GM19463 (cell line): Measurements from ENCODE around the gene FGFBP1.
"Not testable (repeated sequence)": the region's sequence is repeated elsewhere in the genome, so short reads cannot be mapped to it uniquely, and the experiment has no call there.

Experiments used
- ATAC-seq: cut with Tn5 transposase; IDR thresholded peaks from one replicate; pipeline ENCODE4 v1.9.1; 2021; ENCODE audit warnings: mild to moderate bottlenecking, moderate library complexity; ENCODE audit not compliant: unreplicated experiment

Gene FGFBP1

GRCh38 chr4:15947684-15948083 is 9.1 kb upstream of the FGFBP1 start:
- ATAC-seq: no peak

DNA sequence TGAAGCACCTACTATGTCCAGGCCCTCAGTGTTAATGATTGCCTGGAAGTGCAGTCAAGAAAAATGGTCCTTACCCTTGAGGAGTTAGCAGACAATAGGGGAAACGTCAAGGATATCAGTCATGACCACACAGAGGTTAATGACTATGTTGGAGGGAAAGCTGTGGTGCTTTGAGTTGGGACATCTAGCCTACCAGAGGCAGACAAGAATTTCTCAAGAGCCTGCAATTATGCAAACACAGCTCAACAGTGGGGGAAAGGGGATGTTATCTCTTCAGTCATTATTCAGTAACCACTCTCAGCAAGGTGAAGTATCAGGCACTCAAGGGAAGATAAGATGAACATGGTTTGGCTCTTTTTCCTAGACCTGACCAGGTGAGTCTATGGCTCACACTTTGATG is 7.0 kb upstream of the FGFBP1 start:
- no peak for ATAC-seq

- ATAC-seq: no peak
Observed at GRCh38 chr4:15944895-15945294, 6.4 kb upstream of the FGFBP1 start.

GRCh38 chr4:15942283-15942682 is 3.7 kb upstream of the FGFBP1 start:
- no peak for ATAC-seq

GRCh38 chr4:15938182-15938581 is 358 bp downstream of the FGFBP1 start:
- no peak for ATAC-seq

DNA sequence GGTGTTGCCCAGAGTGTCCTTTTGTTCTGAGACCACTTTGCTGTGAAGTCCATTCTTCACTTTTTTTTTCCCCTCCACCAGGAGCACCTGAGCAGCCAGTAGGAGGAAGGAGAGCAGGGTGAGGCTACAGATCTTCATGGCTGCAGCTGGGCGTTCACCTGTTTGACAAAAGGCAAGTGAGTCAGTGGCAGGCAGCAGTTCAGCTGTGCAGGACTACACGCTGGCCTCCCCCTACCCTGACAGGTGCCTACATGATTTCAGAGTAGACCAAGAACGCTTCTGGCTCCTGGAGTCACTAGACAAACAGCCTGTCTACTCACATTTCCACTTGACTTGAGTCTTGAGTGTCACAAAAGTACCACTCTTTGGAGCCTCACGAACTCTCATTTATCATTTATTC is 2.0 kb downstream of the FGFBP1 start:
- ATAC-seq: no peak

DNA sequence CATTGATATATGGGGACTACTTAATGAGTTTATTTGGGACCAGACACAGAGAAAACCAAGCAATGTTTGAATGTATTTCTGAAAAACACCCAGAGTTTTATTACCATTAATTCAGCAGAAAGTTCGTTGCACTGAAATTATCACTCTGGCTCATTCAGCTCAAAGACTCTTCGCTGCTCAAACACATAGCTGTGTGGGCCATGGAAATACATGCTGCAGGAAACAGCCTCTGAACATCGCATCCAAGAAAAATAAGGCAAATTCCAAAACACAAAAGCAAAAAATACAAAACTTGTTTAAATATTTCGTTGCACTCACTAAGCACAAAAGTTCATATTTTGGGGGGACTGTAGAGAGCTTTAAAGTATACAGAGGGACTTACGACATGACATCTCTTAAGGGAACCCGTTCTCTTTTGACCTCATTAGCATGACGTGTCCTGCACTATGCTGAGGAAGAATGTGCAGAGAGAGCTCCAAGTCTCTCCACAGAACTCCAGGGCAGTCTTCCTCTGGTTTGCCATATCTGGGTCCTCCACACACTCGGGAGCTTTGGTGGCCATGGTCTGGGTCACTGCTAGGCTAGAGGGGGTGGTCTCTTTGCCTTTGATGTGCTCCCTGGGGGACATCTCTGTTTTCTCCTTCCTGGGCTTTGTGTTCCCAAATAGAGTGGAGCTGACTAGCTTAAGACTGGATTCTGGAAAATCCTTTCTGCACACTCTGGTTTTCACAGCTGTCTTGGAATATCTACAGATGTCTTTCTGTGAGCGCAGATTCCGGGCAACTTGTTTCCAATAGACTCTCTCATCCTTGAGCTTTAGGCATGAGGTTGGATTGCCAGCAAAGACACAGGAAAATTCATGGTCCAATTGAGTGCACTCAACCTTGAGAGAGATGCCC is 2.8 kb downstream of the FGFBP1 start:
- ATAC-seq: no peak

DNA sequence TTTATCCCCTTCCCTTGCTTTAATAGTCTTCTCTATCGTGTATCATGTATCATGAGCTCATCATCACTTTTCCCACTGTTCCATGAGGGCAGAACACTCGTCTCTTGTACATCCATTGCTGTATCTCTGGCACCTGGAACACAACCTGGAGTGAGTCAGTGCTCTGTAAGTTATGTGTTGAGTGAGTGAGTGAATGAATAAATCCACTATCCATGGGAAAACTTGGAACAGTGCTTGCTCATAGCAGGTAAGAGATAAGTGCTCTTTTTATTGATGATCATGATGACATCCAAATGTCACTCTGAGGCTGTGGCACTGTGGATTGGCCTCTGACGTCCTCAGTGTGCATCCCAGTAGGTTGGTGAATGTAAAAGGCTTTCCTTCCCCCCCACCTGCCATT is 4.3 kb downstream of the FGFBP1 start:
- no peak for ATAC-seq

GRCh38 chr4:15931451-15932210 is 6.9 kb downstream of the FGFBP1 start:
- ATAC-seq: no peak

DNA sequence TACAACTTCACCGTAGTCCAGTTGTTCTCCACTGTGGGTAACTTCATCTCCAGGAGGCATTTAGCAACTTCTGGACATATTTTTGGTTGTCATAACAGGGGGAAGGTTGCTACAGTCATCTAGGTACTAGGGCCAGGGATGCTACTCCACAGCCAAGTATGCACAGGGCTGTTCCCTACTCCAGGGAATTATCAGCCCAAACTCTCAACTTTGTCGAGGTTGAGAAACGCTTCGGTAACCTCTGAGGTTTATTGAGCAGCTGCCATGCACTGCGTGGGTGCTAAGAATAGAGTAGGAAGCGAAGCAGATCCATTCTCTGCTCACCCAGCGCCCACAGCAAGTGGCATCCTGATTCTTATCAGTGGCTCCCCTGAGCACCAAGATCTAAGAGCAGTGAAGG is 8.2 kb downstream of the FGFBP1 start:
- ATAC-seq: no peak

DNA sequence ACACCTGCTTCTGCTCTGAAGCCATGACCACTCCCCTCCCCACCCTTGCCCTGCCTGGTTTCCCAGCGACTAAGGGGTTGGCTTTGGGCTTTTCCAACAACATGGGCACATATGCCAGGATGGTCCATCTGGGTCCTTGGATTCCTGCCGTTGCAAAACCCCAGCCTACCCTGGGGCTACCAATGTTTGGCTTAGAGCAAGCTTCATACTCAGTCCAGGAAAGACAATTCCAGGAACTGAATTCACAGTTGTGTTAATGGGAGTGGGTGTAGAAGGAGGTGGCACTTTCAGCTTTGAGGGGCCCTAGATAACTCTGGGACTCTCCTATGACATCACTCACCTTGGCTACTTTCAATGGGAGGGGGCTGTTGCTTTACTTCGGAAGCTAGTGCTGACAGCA is 9.0 kb downstream of the FGFBP1 start:
- ATAC-seq: no peak

DNA sequence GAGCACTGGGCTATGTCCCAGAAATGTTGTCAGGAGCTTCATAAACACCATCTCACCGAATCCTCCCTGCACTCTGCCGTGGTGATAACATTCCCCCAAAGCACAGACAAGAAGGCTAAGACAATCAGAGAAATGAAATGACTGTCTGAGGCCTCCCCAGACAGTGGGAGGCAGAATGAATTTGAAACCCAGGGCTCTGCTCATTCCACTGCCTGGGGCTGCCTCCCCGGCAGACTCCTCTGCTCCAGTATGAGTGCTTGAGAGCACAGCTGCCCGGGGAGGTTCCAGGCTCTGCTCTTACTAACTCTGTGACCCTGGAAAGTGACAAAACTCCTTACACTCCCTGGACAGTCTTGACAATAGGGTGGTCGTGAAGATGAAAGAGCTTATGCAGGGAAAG is 9.7 kb downstream of the FGFBP1 start:
- no peak for ATAC-seq

DNA sequence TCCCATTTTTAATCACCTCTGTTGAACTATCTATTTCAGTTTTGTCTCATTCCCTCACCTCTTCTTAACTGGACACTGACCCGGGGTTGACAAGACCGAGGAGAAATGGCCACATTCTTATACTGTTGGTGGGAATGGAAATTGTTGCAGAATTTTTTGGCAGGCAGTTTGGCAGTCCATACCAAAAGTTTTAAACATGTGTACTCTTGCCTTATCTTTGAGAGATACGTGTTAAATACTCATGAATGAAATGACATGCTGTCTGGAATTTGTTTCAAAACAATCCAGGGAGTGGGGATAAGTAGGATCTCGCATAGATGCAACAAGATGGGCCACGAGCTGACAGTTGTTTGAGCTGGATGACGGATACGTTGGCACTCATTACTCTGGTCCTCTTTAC is 12.1 kb downstream of the FGFBP1 start:
- no peak for ATAC-seq

DNA sequence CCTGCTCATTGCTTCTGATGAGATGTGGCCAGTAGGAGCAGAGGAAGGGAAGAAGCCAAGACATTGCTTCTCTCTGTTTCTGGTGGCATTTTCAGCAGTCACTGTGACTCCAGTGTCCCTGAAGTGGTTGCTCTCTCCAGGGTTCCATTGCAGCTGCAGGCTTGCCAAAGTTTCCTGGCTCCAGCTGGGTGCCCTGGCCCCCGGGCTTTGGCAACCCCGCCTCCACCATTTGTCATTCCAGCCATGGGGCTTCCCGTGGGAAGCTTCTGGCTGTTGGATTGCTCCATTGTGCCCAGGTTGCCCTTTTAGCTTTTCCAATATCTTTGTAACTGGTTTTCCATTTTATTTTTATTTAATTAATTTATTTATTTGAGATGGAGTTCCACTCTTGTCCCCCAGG is 12.7 kb downstream of the FGFBP1 start:
- no peak for ATAC-seq

DNA sequence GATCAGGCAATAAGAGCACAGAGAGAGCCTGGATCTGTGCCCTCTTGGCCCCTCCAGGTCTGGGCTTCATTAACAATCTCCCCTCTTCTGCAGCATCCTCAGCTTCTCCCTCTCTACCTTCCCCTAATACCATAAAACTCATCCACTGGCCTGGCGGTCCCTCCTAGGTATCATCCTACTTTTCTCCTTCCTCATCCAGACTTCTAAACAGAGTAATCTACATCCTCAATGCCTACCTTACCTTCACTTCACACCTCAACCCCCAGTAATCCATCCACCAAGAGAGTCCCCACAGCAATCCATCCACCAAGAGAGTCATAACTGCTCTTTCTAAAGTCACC is 17.0 kb downstream of the FGFBP1 start:
- no peak for ATAC-seq

GRCh38 chr4:15920723-15921591 is 17.6 kb downstream of the FGFBP1 start:
- ATAC-seq: no peak

- no peak for ATAC-seq
Observed at GRCh38 chr4:15918484-15919129, 19.9 kb downstream of the FGFBP1 start.

DNA sequence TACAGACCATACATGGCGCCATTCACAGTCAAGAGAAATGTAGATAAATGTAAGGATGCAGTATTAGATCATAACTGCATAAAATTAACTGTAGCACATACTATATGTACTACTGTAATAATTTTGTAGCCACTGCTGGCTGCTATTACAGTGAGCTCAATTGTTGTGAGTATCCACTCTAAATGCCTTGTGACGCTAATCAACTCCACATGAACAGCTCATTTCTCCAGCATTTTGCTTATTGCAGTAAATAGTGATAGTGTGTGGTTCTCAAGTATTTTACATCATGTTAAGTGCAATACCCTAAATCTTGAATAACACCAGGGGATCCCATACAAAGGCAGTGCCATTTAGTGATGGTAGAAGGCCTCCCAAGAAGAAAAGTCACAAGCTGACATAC is 21.2 kb downstream of the FGFBP1 start:
- ATAC-seq: no peak

DNA sequence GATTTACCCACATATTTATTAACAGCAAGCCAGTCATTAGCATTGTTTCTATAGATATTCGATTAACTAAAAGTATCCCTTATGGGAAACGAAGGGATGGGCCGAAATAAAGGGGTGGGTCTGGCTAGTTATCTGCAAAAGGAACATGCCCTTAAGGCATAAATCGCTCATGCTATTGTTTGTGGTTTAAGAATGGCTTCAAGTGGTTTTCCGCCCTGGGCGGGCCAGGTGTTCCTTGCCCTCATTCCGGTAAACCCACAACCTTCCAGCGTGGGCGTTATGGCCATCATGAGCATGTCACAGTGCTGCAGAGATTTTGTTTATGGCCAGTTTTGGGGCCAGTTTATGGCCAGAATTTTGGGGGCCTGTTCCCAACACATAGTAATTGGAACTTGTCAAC is 22.2 kb downstream of the FGFBP1 start:
- not testable (repeated sequence) for ATAC-seq

- ATAC-seq: no peak
Observed at GRCh38 chr4:15914736-15915135, 23.8 kb downstream of the FGFBP1 start.

DNA sequence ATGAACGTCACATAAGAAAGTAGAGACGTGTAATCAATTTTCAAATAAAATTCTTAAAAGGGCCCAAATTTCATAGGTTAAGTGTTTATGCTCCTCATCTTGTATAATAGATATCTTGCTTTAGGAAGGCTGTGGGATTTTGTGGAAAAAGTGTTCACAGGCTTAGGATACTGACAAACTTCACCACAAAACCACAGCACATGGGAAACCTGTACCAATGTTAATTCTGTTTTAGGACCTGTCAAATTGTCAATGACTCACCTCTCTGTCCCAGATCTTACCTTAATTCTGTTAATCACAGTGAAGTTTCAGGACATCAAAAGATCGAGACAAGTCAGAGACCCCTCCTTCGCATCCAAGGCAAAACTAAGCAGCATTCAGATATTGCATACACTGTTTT is 24.2 kb downstream of the FGFBP1 start:
- no peak for ATAC-seq
